K562 (cell line): Measurements from ENCODE around the gene KIF19. TPM values are rescaled to one million over a fixed set of nuclear protein-coding genes. Genes with fewer than 3 reads are reported as not detected.

Source experiments
- CBX2 ChIP-seq: fragments of 200-600 bp; sonication (generic); IDR thresholded peaks from one replicate; pipeline ENCODE4 v1.6.1; 2012; ENCODE audit warnings: mild to moderate bottlenecking, low read length, inconsistent platforms; ENCODE audit not compliant: insufficient read depth, poor library complexity, severe bottlenecking
- CSDE1 ChIP-seq, 2 experiments: fragments of 450-650 bp; IDR thresholded peaks; 2 replicates each; pipeline ENCODE4 v1.6.1; 2016; ENCODE audit warnings: mild to moderate bottlenecking in 1 of 2
- FOSL1 ChIP-seq: fragments of 200-800 bp; sonication (Bioruptor generic); conservative IDR thresholded peaks from 2 replicates; pipeline ENCODE4 v1.6.1; 2016; ENCODE audit warnings: missing genetic modification characterization, missing compliant biosample characterization
- HOXB6 ChIP-seq: fragments of 250-450 bp; sonication (Bioruptor Pico); IDR thresholded peaks from 2 replicates; pipeline ENCODE4 v1.5.1; 2022; ENCODE audit warnings: mild to moderate bottlenecking, borderline replicate concordance
- NBN ChIP-seq: fragments of 450-650 bp; IDR thresholded peaks from 2 replicates; pipeline ENCODE4 v1.6.1; 2016; ENCODE audit warnings: low read depth, mild to moderate bottlenecking
- NFE2L1 ChIP-seq: fragments of 450-650 bp; IDR thresholded peaks from 2 replicates; pipeline ENCODE4 v1.6.1; 2016; ENCODE audit warnings: missing genetic modification characterization, low read depth, mild to moderate bottlenecking, missing compliant biosample characterization, moderate library complexity, borderline replicate concordance
- POLR2H ChIP-seq: IDR thresholded peaks from 2 replicates; pipeline ENCODE4 v1.6.1; 2016; ENCODE audit warnings: missing genetic modification characterization, low read depth, mild to moderate bottlenecking, control low read depth, missing compliant biosample characterization, moderate library complexity
- PTBP1 ChIP-seq: fragments of 200-400 bp; formaldehyde crosslinking; IDR thresholded peaks from 2 replicates; pipeline ENCODE4 v1.6.1; 2017; ENCODE audit warnings: low read depth, low read length
- PTRF ChIP-seq: fragments of 450-650 bp; IDR thresholded peaks from 2 replicates; pipeline ENCODE4 v1.6.1; 2016; ENCODE audit warnings: mild to moderate bottlenecking, missing genetic modification characterization, missing compliant biosample characterization
- RNF219 ChIP-seq: fragments of 250-450 bp; sonication (Bioruptor Pico); IDR thresholded peaks from 2 replicates; pipeline ENCODE4 v1.5.0; 2022; ENCODE audit warnings: mild to moderate bottlenecking
- RREB1 ChIP-seq: fragments of 250-450 bp; sonication (Bioruptor Pico); IDR thresholded peaks from 2 replicates; pipeline ENCODE4 v1.4.0; 2020
- TAF15 ChIP-seq: fragments of 200-400 bp; formaldehyde crosslinking; IDR thresholded peaks from 2 replicates; pipeline ENCODE4 v1.6.1; 2017; ENCODE audit warnings: mild to moderate bottlenecking, low read depth, low read length, moderate library complexity
- ZBTB33 ChIP-seq: sonication (generic); formaldehyde crosslinking; IDR thresholded peaks from 2 replicates; pipeline ENCODE4 v1.8.1; 2023; ENCODE audit warnings: mild to moderate bottlenecking, missing genetic modification reagents
- ZNF3 ChIP-seq: fragments of 250-450 bp; sonication (Bioruptor Pico); IDR thresholded peaks from 2 replicates; pipeline ENCODE4 v1.5.0; 2021; ENCODE audit warnings: mild to moderate bottlenecking, moderate library complexity
- polyA plus RNA-seq, 8 experiments: library from polyadenylated mRNA; depleted of rRNA in 4 of 8; stranded (reverse) in 5 of 8; unstranded in 3 of 8; fragments of >200 nt; fragmentation: Nextera tagmentation in 2 of 8; fragmentation: Illumina TruSeq in 1 of 8; extraction: Ambion mirVana in 2 of 8; extraction: Trizol in 1 of 8; gene quantifications; 2 replicates each; pipeline versions ENCODE4 v1.2.1 to v1.2.3, GENCODE V29; 2011 to 2014; ENCODE audit warnings: inconsistent platforms in 1 of 8, missing spikeins in 1 of 8
- total RNA-seq, 7 experiments: library from RNA; depleted of rRNA in 6 of 7; stranded (reverse); fragments of >200 nt in 6 of 7; fragmentation: Illumina TruSeq in 2 of 7; extraction: Trizol in 2 of 7; gene quantifications; 2 replicates each; pipeline versions ENCODE4 v1.2.1 to v1.2.3, GENCODE V29; 2011 to 2021; ENCODE audit warnings: low replicate concordance in 1 of 7
- TF ChIP-seq, protein P1 (sequence below): sonication (generic); formaldehyde crosslinking; IDR thresholded peaks from 2 replicates; pipeline ENCODE4 v1.8.0; 2022; ENCODE audit warnings: mild to moderate bottlenecking, missing genetic modification reagents
- TF ChIP-seq, protein P2 (sequence below): fragments of 450-650 bp; formaldehyde crosslinking; IDR thresholded peaks from 2 replicates; pipeline ENCODE4 v1.4.0; 2022; ENCODE audit warnings: missing genetic modification characterization

Gene KIF19
- total and polyA plus RNA-seq, 9 of the 15 experiments (the other 6 are each of a cell fraction or from before 2014, with no cell fraction given), result 0.10 TPM; not detected in 8

DNA sequence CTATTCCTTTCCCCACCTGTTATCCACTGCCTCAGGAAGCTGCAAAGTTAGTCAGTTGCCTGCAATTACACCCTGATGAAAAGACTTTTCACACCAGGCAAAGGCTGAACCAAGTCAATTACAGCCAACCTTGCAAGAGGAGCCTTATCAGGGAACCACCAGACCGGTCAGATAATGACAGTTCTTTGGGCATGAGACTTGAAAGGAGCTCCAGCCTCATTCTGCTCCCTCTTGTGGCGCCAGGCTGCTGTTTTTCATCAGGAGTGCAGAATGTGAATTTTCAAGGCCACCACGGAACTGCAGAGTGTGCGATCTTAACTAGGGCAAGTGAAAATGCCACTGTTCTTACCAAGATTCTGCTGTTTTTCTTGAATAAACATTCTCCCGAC, 29.5 kb upstream of the KIF19 start (continued):
- TF ChIP-seq, protein P1, sequence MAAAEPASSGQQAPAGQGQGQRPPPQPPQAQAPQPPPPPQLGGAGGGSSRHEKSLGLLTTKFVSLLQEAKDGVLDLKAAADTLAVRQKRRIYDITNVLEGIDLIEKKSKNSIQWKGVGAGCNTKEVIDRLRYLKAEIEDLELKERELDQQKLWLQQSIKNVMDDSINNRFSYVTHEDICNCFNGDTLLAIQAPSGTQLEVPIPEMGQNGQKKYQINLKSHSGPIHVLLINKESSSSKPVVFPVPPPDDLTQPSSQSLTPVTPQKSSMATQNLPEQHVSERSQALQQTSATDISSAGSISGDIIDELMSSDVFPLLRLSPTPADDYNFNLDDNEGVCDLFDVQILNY, result no peak
- TF ChIP-seq TAF15 (no peak), NBN (peak; percentile 72; the same call in 1 of the 2 replicates), PTRF (tag) (no peak), CSDE1 (IDR thresholded peaks at IDR 0.05) (no peak), NFE2L1 (tag) (no peak), ZBTB33 (no peak), ZNF3 (CRISPR knock-in tag) (no peak), PTBP1 (no peak), RNF219 (CRISPR knock-in tag) (no peak), POLR2H (no peak), HOXB6 (no peak), RREB1 (CRISPR knock-in tag) (no peak), CBX2 (no peak), FOSL1 (peak; percentile 73)
- TF ChIP-seq, protein P2, sequence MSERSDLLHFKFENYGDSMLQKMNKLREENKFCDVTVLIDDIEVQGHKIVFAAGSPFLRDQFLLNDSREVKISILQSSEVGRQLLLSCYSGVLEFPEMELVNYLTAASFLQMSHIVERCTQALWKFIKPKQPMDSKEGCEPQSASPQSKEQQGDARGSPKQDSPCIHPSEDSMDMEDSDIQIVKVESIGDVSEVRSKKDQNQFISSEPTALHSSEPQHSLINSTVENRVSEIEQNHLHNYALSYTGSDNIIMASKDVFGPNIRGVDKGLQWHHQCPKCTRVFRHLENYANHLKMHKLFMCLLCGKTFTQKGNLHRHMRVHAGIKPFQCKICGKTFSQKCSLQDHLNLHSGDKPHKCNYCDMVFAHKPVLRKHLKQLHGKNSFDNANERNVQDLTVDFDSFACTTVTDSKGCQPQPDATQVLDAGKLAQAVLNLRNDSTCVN (CRISPR knock-in tag), result no peak
